Kidney (tissue), 14 donors: ENCODE measurements around the gene VKORC1. TPM values are rescaled to one million over a fixed set of nuclear protein-coding genes. Genes with fewer than 3 reads are reported as not detected.

ENCODE experiments used
- DNase-seq, 5 donors: peaks; one replicate each; pipeline ENCODE4 v3.0.0-alpha.2; 2013 to 2020
- FAIRE-seq: peaks from 2 replicates; lab custom pipeline; 2012; peaks lifted over from hg19 to GRCh38; lab: Jason Lieb, UNC
- H3K27ac ChIP-seq, 2 donors: one replicate each; pipeline ENCODE4 v1.7.0; 2013; ENCODE audit warnings: low read depth in 2 of 2, low read length in 2 of 2, inconsistent platforms in 1 of 2
- H3K27me3 ChIP-seq: one replicate; pipeline ENCODE4 v1.7.1; 2013; ENCODE audit warnings: low read length, inconsistent platforms; ENCODE audit not compliant: control insufficient read depth, insufficient read depth
- H3K36me3 ChIP-seq, 3 donors: one replicate each; pipeline versions ENCODE4 v1.7.0 to v1.7.1; 2013; ENCODE audit warnings: low read length in 3 of 3, control low read depth in 1 of 3, inconsistent platforms in 1 of 3; ENCODE audit not compliant: insufficient read depth in 3 of 3, control insufficient read depth in 2 of 3
- H3K4me1 ChIP-seq, 3 donors: one replicate each; pipeline versions ENCODE4 v1.7.0 to v1.7.1; 2013; ENCODE audit warnings: low read length in 3 of 3, inconsistent platforms in 1 of 3, low read depth in 1 of 3; ENCODE audit not compliant: control insufficient read depth in 2 of 3, insufficient read depth in 2 of 3
- H3K4me3 ChIP-seq, 3 donors: one replicate each; pipeline versions ENCODE4 v1.7.0 to v1.8.1; 2013; ENCODE audit warnings: low read length in 3 of 3, control low read depth in 1 of 3, inconsistent platforms in 1 of 3
- H3K9ac ChIP-seq, 3 donors: one replicate each; pipeline versions ENCODE4 v1.7.0 to v1.7.1; 2013; ENCODE audit warnings: low read length in 3 of 3, control low read depth in 1 of 3, inconsistent platforms in 1 of 3
- H3K9me3 ChIP-seq, 3 donors: one replicate each; pipeline versions ENCODE4 v1.7.0 to v1.7.1; 2013; ENCODE audit warnings: low read length in 3 of 3, control low read depth in 1 of 3, inconsistent platforms in 1 of 3; ENCODE audit not compliant: control insufficient read depth in 2 of 3, insufficient read depth in 1 of 3
- intact Hi-C: fragments of 100-400 bp; cut with DNase I; formaldehyde crosslinking; loops from one replicate; pipeline ENCODE4 v1.11.1; 2022
- polyA plus RNA-seq: library from polyadenylated mRNA; stranded (reverse); fragments of 350-450 nt; fragmentation: Illumina TruSeq; extraction: RNeasy Lipid Tissue Mini Kit (QIAGEN cat#74804); gene quantifications from one replicate; pipeline ENCODE4 v1.2.3, GENCODE V29; 2014; ENCODE audit warnings: low read depth, low replicate concordance; ENCODE audit not compliant: insufficient read depth
- total RNA-seq: library from RNA; stranded (reverse); fragmentation: NEBNext Ultra II Directional; extraction: Animal tissue kit (Norgen Biotek cat#: 25700); gene quantifications from one replicate; pipeline ENCODE4 v1.2.1, GENCODE V29; 2021
- TF ChIP-seq, protein P1 (sequence below): IDR thresholded peaks from 3 replicates; pipeline ENCODE4 v1.5.1; 2012; ENCODE audit warnings: mild to moderate bottlenecking, moderate library complexity, borderline replicate concordance; ENCODE audit not compliant: insufficient read depth; ENCODE audit errors: extremely low read depth
- donor health status: control.
- donor health status: control.
- donor health status: control.
- donor health status: control.
- donor health status: control.
- donor health status: DM: yes; HTN: yes; CAD: no.
- donor health status: Normal renal cell carcinoma (clear cell type).

VKORC1 gene
- total and polyA plus RNA-seq, 2 donors from 2014 or later: 84.7 to 209 TPM

DNA sequence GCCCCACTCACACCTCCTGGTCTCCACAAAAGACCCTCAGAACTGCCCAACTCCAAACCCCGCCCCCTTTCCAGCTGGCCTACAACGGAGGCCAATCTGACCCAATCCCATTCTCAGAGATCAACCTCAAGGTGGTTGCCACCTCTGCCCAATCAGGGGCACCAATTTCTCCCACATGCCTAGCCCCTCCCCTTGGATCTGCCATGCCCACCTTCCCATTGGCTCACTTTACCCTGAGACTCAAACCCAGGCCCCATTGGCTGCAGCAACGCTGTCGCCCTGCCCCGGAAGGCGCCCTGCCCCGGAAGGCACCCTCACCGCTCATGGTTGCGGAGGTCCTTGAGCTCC lies 31.1 kb downstream of the VKORC1 start:
- Histone ChIP-seq H3K9ac (no peak overlapping the region), H3K27me3 (no peaks in the 10 kb centered on the region), H3K9me3 (no peaks in the 10 kb centered on the region), H3K4me1 (peaks cover 0 to 2% (median 0%) of the 10 kb centered on the region in 3 donors), H3K4me3 (no peak overlapping the region), H3K27ac (no peak overlapping the region), H3K36me3 (peaks cover 0 to 4% (median 3%) of the 10 kb centered on the region in 3 donors)
- DNase-seq (no peak), FAIRE-seq (no peak)
- TF ChIP-seq, protein P1, sequence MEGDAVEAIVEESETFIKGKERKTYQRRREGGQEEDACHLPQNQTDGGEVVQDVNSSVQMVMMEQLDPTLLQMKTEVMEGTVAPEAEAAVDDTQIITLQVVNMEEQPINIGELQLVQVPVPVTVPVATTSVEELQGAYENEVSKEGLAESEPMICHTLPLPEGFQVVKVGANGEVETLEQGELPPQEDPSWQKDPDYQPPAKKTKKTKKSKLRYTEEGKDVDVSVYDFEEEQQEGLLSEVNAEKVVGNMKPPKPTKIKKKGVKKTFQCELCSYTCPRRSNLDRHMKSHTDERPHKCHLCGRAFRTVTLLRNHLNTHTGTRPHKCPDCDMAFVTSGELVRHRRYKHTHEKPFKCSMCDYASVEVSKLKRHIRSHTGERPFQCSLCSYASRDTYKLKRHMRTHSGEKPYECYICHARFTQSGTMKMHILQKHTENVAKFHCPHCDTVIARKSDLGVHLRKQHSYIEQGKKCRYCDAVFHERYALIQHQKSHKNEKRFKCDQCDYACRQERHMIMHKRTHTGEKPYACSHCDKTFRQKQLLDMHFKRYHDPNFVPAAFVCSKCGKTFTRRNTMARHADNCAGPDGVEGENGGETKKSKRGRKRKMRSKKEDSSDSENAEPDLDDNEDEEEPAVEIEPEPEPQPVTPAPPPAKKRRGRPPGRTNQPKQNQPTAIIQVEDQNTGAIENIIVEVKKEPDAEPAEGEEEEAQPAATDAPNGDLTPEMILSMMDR: no peak
- intact Hi-C loops: no loop called here

DNA sequence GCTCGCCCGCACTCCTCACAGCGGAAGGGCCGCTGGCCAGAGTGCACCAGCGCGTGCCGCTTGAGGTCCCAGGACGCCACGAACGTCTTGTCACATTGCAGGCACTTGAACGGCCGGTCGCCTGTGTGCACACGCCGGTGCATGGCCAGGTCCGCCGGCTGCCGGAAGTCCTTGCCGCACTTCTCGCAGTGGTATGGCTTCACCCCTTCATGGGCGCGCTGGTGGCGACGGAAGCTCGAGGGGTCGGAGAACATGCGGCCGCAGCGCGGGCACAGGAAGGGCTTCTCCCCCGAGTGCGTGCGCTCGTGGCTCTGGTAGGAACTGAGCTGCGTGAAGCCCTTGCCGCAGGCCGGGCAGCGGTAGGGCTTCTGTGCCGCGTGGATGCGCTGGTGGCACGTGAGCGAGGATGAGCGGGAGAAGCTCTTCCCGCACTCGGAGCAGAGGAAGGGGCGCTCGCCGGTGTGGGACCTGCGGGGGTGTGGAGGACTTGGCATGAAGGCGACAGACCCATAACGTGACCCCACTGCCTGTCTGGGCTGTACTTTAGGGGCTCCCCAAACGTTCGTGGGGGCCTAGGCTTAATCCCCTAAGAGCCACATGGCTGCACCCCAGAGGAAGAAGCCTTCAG lies 32.7 kb downstream of the VKORC1 start:
- TF ChIP-seq, protein P1: no peak
- DNase-seq (no peak), FAIRE-seq (no peak)
- Histone ChIP-seq H3K27ac (no peak overlapping the region), H3K4me1 (peaks cover 0 to 2% (median 0%) of the 10 kb centered on the region in 3 donors), H3K27me3 (no peaks in the 10 kb centered on the region), H3K36me3 (peaks cover 0 to 4% (median 3%) of the 10 kb centered on the region in 3 donors), H3K9ac (no peak overlapping the region), H3K4me3 (no peak overlapping the region), H3K9me3 (no peaks in the 10 kb centered on the region)
- intact Hi-C loops: no loop called here

- FAIRE-seq: no peak
- Histone ChIP-seq H3K9ac (no peak overlapping the region), H3K9me3 (no peaks in the 10 kb centered on the region), H3K27ac (no peak overlapping the region), H3K27me3 (no peaks in the 10 kb centered on the region), H3K36me3 (peaks cover 0 to 4% (median 3%) of the 10 kb centered on the region in 3 donors), H3K4me3 (no peak overlapping the region), H3K4me1 (peaks cover 0 to 2% (median 0%) of the 10 kb centered on the region in 3 donors)
- DNase-seq: no peak
- intact Hi-C loops: no loop called here
- TF ChIP-seq, protein P1: no peak
Measured at GRCh38 chr16:31061126-31061812, 33.3 kb downstream of the VKORC1 start.
